Lung (tissue), 12 donors: ENCODE results near the gene CCDC192. TPM values are rescaled to one million over a fixed set of nuclear protein-coding genes. Genes with fewer than 3 reads are reported as not detected.

Experiments
- ATAC-seq: fragments of 200-7000 bp; cut with Tn5 transposase; one replicate; pipeline ENCODE4 v1.9.1; 2020; ENCODE audit warnings: moderate number of reproducible peaks; ENCODE audit not compliant: insufficient read depth, low FRiP score
- DNase-seq, 3 donors: peaks; one replicate each; pipeline ENCODE4 v3.0.0-alpha.2; 2013 to 2017
- H3K27ac ChIP-seq, 2 donors: one replicate each; pipeline ENCODE4 v1.5.1; 2013; ENCODE audit warnings: mild to moderate bottlenecking in 2 of 2, moderate library complexity in 2 of 2, control low read depth in 1 of 2, inconsistent platforms in 1 of 2, low read depth in 1 of 2, low read length in 1 of 2
- H3K27me3 ChIP-seq, 3 donors: one replicate each; pipeline ENCODE4 v1.5.1; 2013; ENCODE audit warnings: low read length in 2 of 3; ENCODE audit not compliant: control insufficient read depth in 3 of 3, insufficient read depth in 3 of 3
- H3K36me3 ChIP-seq, 4 donors: one replicate each; pipeline ENCODE4 v1.5.1; 2013; ENCODE audit warnings: low read length in 4 of 4, mild to moderate bottlenecking in 1 of 4, moderate library complexity in 1 of 4; ENCODE audit not compliant: control insufficient read depth in 4 of 4, insufficient read depth in 4 of 4
- H3K4me1 ChIP-seq, 5 donors: one replicate each; pipeline ENCODE4 v1.5.1; 2013; ENCODE audit warnings: low read length in 5 of 5, mild to moderate bottlenecking in 2 of 5, moderate library complexity in 1 of 5; ENCODE audit not compliant: control insufficient read depth in 5 of 5, insufficient read depth in 5 of 5
- H3K4me3 ChIP-seq: one replicate; pipeline ENCODE4 v1.5.1; 2013; ENCODE audit warnings: mild to moderate bottlenecking, control low read depth, moderate library complexity
- H3K9ac ChIP-seq, 2 donors: one replicate each; pipeline ENCODE4 v1.5.1; 2013; ENCODE audit warnings: low read length in 2 of 2, control low read depth in 1 of 2; ENCODE audit not compliant: insufficient read depth in 1 of 2
- H3K9me3 ChIP-seq, 4 donors: one replicate each; pipeline ENCODE4 v1.5.1; 2013; ENCODE audit warnings: low read length in 3 of 4, mild to moderate bottlenecking in 1 of 4, moderate library complexity in 1 of 4; ENCODE audit not compliant: control insufficient read depth in 4 of 4, insufficient read depth in 3 of 4
- CTCF ChIP-seq: IDR thresholded peaks from 2 replicates; pipeline ENCODE4 v1.5.1; 2012; ENCODE audit warnings: mild to moderate bottlenecking; ENCODE audit errors: control extremely low read depth, extremely low read depth
- WGBS, 2 donors: extraction: QIAGEN DNeasy Blood & Tissue Kit; methylation state at CpG; one replicate each; pipeline ENCODE4 v1.1.7; 2013; 5-methylcytosine and 5-hydroxymethylcytosine counted together
- polyA plus RNA-seq, 2 donors: library from polyadenylated mRNA; stranded (reverse); fragments of 200-250 nt; gene quantifications; one replicate each; pipeline ENCODE4 v1.2.1, GENCODE V29; 2013
- total RNA-seq, 2 donors: library from RNA; depleted of rRNA in 1 of 2; stranded (reverse); fragments of >200 nt in 1 of 2; gene quantifications; one replicate each; pipeline ENCODE4 v1.2.1, GENCODE V29; 2014 to 2021
- donor health status: control.
- donor health status: control.
- donor health status: Bipolar disorder and iron deficiency.
- donor health status: healthy.
- donor health status: DM: yes; HTN: yes; CAD: no.

Gene CCDC192
- total and polyA plus RNA-seq, 4 donors = 0.08 to 0.47 (median 0.40) TPM; not detected in 1

- ATAC-seq (no peak), DNase-seq (no peak)
- no peak for TF ChIP-seq CTCF
- no peak overlapping the region for H3K27ac ChIP-seq
- no peak overlapping the region for H3K9ac ChIP-seq
- no peaks in the 10 kb centered on the region for H3K9me3 ChIP-seq
- H3K36me3 ChIP-seq = no peaks in the 10 kb centered on the region
- H3K4me1 ChIP-seq = peaks cover 0 to 6% (median 0%) of the 10 kb centered on the region in 5 donors
- no peaks in the 10 kb centered on the region for H3K27me3 ChIP-seq
- H3K4me3 ChIP-seq = no peak overlapping the region
Measured at GRCh38 chr5:127920936-127921335, 217.7 kb downstream of the CCDC192 start.

- 78 to 94% methylated on average over 2 of the region's 2 CpGs for WGBS, 2 donors
- Histone ChIP-seq H3K36me3 (no peaks in the 10 kb centered on the region), H3K9me3 (no peaks in the 10 kb centered on the region), H3K9ac (no peak overlapping the region), H3K27ac (no peak overlapping the region), H3K27me3 (no peaks in the 10 kb centered on the region), H3K4me1 (peaks cover 0 to 6% (median 0%) of the 10 kb centered on the region in 5 donors), H3K4me3 (no peak overlapping the region)
- ATAC-seq = no peak
- no peak for TF ChIP-seq CTCF
- no peak for DNase-seq
Measured at GRCh38 chr5:127922603-127923002, 219.4 kb downstream of the CCDC192 start.

- no peak for TF ChIP-seq CTCF
- H3K4me3 ChIP-seq = no peak overlapping the region
- H3K27ac ChIP-seq = no peak overlapping the region
- H3K9me3 ChIP-seq = no peaks in the 10 kb centered on the region
- no peak for ATAC-seq
- no peaks in the 10 kb centered on the region for H3K36me3 ChIP-seq
- no peak overlapping the region for H3K9ac ChIP-seq
- no peaks in the 10 kb centered on the region for H3K27me3 ChIP-seq
- WGBS, 2 donors = 48 to 69% methylated on average over 2 of the region's 2 CpGs
- peaks cover 0 to under 1% (median 0%) of the 10 kb centered on the region in 5 donors for H3K4me1 ChIP-seq
- DNase-seq = no peak
Measured at GRCh38 chr5:127923804-127924570, 220.8 kb downstream of the CCDC192 start.
